Measurements from ENCODE around the gene SLC4A7. TPM values are rescaled to one million over a fixed set of nuclear protein-coding genes. Genes with fewer than 3 reads are reported as not detected.
"Not testable (repeated sequence)": the region's sequence is repeated elsewhere in the genome, so short reads cannot be mapped to it uniquely, and the experiment has no call there.

The SLC4A7 gene
- polyA plus RNA-seq, 1 donor = 15.1 TPM

DNA sequence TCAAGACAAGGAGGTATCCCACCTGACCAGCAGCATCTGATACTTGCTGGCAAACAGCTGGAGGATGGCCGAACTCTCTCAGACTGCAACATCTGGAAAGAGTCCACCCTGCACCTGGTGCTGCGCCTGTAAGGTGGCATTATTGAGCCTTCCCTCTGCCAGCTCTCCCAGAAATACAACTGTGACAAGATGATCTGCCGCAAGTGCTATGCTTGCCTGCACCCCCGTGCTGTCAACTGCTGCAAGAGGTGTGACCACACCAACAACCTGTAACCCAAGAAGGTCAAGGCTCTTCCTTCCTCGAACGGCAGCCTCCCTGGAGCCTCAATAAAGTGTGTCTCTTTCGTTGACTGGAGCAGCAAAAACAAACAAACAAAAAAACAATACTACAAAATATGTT, 2.2 kb upstream of the SLC4A7 start:
- no peak for DNase-seq

DNA sequence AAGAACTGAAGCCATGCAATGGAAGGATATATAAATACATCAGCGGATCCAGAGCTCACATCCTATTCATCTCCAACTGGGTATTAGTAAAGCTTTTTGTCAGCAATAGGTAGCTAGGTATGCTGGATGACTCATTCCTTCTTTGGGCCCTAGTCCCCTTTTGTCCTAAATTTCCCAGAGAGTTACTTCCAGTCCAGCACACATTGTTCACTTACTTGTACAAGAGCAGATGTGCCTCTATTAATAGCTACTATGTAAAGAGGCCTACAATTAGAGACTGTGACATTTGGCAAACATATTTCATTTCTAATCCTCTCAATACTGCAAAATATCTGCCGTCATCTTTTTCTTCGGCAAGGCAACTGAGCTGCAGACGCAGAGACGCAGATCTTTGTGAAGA, 1.7 kb upstream of the SLC4A7 start:
- DNase-seq = peak; percentile 30

DNA sequence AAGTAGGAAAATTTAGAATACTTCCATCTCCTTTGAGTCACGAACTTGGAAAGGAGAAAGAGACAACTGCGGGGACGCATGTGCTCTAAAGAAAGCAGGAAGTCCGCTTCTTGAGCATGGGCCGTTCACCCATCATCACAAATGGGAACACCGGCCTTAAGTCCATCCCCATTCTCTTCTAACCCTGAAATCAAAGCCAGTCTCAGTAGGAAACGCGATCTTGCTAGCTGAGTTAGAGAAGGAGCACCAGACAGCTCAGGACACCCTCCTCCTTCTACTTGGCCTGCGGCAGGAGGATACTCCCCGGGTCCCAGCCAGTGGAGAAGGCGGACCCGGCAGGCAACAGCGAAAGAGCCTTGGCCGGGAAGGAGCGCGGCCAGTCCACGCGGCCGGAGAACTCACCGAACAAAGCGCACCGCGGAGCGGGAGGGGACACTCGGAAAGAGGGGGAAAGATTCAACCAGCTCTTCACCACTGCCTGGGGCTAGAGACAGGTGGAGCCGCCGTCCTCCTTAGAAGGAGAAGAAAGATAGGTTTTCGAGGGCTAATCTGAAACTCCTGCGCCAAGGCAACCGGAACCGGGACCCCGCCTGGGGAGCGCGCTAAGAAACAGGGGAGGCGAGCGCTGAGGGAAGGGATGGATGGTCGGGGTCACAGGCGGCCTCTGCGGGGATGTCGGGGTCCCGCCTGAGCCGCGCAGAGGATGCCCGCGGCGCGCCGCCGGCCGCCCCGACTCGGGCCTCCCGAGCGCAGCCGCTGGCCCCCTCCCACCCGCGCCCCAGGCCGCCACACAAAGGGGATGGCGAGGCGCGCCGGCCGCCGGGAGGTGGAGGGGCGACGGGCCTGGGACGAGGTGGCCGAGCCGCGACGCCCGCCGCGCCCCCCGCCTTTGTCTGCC, 818 bp downstream of the SLC4A7 start:
- peak; percentile 81 for DNase-seq

DNA sequence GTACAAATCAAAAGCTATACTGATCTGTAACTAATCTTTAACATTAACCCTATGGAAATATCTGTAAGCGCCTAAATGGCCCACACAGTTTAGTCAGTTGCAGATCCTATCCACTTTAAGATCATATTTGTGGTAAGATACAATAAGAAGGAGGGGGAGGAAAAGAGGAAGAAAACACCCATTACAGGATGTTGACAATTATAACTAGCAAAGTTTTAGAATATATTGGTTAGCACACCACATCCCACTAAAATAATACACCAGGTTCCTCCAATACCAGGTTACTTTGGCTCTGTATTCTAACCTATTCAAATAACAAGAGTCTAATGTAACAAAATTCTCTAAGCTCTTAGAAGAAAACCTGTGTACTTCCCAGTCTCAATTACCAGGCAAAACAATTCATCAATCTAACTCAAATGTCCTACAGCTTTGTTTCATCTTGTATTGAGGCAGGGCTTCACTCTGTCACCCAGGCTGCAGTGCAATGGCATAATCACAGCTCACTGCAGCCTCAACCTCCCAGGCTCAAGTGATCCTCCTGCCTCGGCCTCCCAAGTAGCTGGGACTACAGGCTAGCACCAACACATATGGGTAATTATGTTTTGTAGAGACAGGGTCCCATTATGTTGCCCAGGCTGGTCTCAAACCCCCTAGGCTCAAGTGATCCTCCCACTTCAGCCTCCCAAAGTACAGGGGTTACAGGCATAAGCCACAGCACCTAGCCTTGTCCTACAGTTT, 4.2 kb downstream of the SLC4A7 start:
- no peak for DNase-seq

DNA sequence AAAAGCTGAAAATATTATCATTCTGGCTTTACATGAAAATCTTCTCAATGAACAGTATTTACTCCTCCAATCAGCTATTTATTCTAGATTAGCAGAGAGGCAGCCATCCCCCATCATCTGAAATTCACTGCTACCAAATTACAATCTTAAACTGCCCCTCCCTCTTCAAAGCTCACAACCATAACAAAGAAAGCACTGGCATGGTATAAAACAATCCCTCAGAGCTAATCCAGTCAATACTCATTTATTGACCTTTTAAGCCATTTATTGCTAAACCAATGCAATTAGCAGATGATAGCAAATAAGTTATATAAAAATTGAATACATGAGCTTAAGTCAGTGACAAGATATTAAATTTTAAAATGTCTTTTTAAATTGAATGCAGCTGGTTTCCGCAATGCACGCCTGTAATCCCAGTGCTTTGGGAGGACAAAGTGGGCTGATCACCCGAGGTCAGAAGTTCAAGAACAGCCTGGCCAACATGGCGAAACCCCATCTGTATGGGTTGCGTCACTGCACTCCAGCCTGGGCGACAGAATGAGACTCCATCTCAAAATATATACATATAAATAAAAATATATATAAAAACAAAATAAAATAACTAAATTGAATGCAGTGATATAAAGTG, 12.1 kb downstream of the SLC4A7 start:
- peak; percentile 34 for DNase-seq

DNA sequence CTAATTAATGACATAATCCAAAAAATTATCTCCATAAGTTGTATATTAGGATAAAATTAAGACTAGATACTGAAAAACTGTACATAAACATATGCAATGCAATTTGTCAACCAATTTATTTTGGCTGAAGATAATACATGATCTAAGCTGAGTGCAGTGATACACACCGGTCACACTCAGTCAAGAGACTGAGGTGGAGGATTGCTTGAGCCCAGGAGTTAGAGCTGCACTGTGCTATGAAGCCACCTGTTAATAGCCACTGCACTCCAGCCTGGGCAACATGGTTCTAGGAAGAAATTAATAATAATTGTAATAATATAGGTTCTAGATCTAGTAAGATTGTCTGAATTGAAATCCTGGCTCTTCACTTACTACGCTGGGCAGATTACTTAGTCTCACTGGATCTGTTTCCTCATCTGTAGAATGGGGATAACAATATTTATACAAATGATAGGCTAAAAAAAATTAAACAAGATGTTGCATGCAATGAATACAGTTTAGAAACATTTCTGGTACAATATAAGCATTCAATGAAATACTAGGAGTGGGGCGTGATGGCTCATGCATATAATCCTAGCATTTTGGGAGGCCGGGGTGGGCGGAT, 15.8 kb downstream of the SLC4A7 start:
- no peak for DNase-seq

DNA sequence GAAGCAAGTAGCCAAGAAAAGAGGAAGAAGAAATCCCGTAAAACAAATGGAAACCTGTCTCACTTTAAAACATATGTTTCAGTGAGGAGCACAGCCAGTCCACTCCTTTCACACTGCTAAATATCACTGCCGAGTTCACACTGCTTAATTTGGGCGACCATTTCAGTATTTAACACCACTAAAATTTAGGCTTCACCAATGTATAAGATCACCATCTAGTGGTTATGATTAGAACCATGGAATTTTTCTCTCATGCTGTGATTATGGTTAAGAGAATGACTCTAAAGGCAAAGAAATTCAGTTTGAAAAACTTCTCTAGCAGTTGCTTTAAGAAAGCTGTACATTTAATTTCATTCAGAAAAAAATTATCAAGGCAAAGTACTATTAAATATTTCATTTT, 16.6 kb downstream of the SLC4A7 start:
- DNase-seq = no peak

DNA sequence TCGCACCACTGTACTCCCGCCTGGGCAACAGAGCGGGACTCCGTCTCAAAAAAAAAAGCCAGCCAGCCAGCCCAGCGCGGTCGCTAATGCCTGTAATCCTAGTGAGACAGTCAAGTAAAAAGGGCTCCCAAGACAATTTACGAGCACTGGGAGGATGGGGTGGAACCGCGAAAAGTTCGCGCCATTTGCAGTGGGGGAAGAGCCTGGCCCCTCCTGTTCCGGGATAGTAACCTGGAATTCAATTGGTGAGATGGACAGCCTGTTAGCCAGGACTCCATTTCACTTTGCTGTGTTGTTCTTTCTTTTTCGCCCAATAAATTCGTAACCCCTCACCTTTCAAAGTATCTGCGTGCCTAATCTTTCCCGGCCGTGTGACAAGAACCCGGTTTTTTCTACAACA, 19.5 kb downstream of the SLC4A7 start:
- no peak for DNase-seq

DNA sequence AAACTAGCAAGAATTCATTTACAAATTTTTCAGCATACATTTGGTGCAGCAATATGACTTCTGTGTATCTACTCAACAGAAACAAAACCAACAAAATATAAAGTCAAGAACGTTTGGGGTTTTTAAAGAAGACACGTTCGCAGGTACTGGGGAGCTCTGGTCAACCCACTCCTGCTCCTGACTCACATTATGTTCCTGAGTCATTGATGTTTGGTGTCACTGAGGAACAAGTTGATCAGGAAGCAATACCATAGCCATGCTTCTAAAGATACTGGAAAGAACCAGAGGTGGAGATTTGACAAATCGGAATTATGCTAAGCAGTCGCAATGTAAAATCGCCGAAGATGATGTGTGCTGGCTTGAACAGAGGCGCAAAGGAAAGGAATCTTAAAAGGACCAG, 22.0 kb downstream of the SLC4A7 start:
- no peak for DNase-seq

DNA sequence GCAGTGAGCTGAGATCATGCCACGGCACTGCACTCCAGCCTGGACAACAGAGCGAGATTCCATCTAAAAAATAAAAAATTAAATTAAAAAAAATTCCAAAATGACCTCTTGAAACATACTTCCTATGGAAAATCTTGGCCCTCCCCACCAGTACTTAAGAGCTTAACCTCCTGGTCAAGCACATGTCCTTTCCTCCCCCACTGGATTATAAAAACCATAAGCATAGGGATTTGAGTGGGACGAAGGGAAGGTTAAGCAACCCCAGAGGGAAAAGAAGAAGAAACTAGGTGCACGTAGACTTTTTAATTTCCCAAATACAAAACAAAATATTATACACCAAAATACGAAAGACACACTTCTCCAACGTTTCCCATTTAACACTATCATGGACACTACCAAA, 25.3 kb downstream of the SLC4A7 start:
- DNase-seq = no peak

DNA sequence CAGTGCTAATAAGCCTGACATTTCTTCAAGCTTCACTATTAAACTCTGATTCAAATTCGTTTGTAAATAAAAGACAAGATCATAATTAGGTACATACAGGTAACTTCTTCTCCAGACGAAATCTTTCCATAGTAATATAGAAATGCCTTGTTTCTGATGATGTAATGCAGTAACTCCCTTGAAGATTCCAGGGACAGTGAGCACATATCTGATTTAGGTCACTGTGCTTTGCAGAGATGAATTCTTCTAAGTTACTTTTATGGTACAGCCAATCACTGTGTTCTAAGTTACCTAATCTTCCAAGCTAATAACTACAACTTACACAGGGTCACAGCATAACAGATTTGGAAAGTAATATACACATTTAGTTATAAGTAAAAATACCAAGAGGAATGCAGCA, 27.6 kb downstream of the SLC4A7 start:
- no peak for DNase-seq

DNA sequence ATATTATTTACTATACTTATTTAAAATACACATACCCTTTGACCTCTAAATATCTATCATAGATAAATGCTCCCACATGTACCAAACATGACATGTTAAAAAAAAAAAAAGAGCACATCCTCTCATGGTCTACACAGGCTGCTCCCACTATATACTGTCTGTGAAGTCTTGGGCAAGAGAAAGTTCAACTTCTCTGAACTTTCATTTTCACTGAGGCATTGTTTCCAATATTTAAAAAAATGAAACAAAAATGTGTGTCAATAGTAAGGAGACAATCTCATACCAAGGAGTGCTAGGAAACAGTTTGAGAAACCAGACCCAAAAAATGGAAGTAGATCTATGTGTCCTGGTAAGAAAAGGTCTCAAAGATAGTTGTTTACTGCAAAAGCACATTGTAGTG, 29.3 kb downstream of the SLC4A7 start:
- no peak for DNase-seq

DNA sequence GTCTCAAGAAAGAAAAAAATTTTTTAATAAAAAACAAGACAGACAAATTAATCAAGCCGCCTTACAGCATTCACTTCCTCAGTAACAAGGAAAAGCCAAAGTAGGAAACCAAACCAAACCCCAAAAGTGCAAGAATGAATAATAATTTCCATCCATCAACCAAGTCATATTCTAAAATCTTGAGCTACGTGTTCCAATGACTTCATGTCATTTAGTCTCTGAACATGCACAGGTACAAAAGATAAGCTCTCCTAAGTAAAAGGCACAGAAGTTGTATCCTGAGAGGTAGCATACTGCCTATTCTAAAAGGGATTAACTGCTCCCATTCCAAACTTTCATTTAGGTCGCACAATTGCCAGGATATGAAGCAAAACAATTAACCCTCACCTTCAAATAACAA, 29.7 kb downstream of the SLC4A7 start:
- no peak for DNase-seq

DNA sequence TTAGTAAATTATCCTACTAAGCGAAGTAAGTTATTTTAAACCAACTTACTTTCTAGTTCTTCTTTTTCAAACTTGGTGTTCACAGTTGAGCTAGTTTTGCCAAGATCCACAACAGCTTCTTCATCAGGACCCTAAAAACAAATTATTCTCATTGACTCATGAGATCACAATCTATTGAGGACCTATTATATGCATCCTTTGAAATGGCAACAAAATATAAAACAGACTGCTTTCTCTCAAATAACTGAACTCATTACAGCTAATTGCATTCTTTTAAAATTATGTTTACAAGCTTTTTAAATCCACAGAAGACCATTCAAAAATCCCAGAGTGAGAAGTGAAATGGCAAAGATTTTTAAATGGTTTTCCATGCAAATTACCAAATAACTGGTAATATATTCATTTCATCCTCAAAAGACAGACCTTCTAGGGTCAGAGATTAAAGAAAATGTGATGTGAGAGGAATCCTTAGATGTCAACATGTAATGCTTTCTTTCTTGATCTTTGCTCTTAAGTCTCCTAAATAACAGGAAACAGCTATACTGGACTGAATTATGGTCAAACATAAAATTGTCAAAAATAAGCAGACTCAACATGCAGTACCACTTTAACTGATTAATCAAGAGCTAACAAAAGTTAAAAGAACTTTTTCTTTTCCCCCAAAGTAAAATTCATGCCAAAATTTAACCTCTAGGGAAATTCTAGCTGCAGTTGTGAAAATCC, 31.7 kb downstream of the SLC4A7 start:
- no peak for DNase-seq

DNA sequence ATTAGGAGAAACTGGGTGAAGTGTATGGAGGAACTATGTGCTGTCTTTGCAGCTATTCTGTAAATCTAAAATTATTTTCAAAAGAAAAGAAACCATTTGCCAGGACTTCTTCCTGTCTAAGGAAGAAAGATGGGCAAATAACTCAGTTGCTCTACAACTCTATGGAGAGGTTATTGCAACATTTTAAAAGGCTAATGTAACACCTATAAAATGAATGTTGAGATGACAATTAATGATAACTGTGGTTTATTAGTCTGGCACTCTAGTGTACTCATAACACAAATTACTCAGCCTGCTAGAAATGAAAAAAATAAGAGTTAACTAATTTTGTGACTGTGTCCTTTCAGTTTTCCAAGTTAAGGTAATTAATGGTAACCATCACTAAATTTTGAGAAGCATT, 32.3 kb downstream of the SLC4A7 start:
- DNase-seq = no peak

DNA sequence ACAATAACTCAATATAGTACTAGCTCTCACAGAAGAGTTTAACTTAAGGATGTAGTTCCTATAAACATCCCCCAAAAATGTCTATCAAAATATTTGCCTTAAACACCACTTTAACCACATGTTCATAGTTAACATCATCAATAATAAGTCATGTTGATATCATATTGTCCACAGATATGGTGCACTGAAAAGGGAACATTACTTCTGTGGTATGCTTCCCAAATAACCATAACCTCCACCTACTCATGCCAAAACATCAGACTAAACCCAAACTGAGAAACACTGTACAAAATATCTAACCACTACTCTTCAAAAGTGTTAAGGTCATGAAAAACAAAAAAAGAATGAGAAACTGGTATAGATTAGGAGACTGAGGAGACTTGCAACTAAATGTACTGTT, 32.9 kb downstream of the SLC4A7 start:
- DNase-seq = no peak

DNA sequence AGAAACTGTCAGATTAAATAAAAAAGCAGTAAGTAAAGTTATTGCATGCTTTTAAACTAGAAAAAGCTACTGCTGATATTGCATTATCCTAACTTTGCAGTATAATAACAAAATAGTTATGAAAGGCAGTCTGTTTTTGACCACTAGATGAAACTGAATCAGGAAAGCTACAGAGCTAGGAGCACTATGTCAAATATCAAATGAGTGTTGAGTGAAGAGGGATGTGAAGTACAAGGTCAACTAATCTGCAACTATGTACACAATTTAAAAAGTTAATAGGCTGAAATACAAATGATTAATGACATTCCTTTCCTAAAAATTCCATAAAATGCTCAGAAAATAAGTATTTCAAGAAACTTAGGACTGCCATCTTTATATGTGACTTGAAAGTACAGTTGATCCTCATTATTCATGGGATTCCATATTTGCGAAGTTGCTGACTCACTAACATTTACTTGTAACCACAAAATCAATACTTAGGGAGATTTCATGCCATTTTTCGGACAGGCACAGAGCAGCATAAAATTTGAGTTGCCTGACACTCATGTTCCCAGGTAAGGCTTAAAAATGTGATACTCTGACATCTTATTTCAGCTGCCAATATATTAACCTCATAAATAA, 34.5 kb downstream of the SLC4A7 start:
- DNase-seq = no peak

DNA sequence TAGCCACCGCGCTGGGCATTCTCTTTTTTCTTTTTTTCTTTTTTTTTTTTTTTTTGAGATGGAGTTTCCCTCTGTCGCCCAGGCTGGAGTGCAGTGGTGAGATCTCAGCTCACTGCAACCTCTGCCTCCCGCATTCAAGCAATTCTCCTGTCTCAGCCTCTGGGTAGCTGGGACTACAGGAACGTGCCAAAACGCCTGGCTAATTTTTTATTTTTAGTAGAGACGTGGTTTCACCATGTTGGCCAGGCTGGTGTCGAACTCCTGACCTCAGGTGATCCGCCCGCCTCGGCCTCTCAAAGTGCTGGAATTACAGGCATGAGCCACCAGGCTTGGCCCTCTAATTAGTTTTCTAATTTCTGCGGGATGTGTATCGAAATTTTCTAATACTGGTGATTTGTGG, 41.2 kb downstream of the SLC4A7 start:
- not testable (repeated sequence) for DNase-seq

DNA sequence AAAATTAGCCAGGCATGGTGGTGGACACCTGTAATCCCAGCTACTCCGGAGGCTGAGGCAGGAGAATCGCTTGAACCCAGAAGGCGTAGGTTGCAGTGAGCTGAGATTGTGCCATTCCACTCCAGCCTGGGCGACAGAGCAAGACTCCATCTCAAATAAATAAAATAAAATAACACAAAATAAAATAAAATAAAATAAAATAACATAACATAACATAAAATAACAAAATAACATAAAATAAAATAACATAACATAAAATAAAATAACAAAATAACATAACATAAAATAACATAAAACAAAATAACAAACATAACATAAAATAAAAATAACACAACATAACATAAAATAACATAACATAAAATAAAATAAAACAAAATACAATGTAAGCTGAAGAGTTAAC, 45.8 kb downstream of the SLC4A7 start:
- DNase-seq = not testable (repeated sequence)

DNA sequence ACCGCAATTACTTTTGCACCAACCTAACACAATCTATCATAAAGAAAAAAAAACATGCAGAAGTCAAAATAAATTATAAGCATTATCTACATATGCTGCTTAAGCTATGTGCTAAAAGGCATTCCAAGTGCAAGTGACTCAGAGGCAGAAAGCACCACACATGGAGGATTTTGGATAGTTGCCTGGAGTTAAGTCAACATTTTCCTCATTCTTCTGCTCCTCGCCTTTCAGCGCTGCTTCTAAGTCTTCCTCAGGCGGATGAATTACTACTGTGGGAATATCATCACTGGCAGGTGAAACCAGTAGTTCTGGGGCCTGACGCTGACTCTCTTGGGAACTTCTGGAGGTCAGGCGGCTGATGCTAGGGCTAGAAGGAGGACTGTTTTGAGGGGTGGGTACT, 53.1 kb downstream of the SLC4A7 start:
- DNase-seq = peak; percentile 54

DNA sequence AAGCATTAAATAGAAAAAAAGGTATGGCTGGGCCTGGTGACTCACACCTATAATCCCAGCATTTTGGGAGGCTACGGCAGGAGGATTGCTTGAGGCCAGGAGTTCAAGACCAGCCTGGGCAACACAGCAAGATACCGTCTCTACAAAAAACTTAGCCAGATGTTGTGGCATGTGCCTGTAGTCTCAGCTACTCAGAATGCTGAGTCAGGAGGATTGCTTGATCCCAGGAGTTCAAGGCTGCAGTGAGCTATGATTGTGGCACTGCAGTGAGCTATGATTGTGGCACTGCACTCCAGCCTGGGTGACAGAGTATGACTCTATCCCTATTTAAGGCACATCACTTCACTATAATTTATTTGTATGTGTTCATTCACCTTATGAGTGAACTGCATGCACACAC, 54.3 kb downstream of the SLC4A7 start:
- no peak for DNase-seq

DNA sequence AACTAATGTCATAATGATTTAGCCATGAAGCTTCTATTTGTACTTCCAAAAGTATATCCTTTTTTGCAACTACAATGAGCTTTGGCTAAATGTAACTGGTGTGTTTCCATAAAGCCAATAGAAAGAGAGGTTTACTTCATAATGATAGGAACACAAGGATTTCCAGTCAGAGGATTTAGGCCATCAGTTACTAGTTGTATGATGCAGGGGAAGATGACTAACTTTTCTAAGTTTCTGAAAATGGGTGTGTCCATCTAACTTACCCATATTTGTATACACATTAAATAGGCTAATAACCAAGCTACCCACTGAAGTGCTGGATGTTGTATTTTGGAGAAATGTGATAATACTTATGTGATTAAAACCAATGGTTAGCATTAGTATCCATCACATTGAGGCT, 55.7 kb downstream of the SLC4A7 start:
- DNase-seq = no peak

Measured in hindlimb muscle (tissue), 1 donor.